ENCODE measurements around the gene EFS.
"Not testable (repeated sequence)": the region's sequence is repeated elsewhere in the genome, so short reads cannot be mapped to it uniquely, and the experiment has no call there.

EFS gene

GRCh38 chr14:23399591-23399990 lies 34.6 kb upstream of the EFS start:
- DNase-seq (ENCODE audit: low read depth in 3 of 3, low spot score in 1 of 3) = no peak

DNA sequence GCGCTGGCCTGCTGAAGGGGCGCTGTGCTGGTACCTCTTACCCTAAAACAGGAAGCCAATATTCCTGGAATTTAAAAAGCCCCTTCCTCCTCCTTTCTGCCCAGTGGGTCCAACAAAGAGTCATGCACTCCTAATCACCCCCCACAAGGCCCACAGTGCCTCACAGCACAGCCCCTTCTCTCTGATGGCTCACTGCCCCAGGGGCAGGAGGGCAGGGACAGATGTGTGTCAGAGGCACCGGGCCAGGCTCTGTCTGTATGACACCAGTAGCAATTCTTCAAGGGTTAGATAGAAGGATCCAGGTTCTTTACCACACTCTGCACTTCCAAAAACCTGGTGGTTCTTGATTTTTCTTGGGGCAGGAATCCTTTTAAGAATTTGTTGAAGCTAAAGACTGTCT lies 34.2 kb upstream of the EFS start:
- no peak for DNase-seq (ENCODE audit: low read depth in 3 of 3, low spot score in 1 of 3)

DNA sequence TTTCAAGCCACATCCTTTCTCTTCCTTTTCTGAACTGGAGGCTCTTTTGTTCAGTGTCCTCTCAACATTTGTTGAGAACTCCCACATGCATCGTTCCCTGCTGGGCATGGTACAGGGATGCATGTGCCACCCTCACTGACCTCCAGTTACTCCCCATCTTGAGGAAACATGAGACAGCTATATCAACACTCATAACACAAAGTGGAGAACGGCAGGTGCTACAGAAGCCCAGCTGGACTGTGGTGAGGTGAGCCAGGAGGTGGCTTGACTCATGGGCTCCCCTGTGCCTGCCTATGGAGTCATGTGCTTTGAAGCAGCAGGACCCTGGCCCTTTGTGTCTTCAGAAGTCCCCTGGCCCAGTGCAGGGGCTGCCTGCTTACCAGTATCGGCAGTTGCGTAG lies 33.4 kb upstream of the EFS start:
- DNase-seq (ENCODE audit: low read depth in 3 of 3, low spot score in 1 of 3) = no peak

- no peak for DNase-seq (ENCODE audit: low read depth in 3 of 3, low spot score in 1 of 3)
Measured at GRCh38 chr14:23396781-23397407, 31.9 kb upstream of the EFS start.

DNA sequence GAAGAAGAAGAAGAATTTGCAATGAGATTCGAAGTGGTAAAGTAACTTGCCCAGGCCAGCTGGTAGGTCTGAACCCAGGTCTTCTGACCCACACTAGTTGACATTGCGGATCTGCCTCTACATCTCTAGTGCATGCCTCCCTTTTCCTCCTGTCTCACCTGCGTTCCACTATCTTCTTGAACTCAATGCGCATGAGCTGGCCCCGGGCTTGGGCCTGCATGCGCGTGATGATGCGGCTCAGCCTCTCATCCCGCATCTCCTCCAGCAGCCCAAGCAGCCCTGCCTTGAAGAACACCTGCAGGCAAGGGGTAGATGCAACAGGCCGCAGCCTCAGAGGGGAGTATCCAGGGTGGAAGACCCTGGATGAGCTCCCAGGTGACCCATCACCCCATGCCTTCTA lies 31.2 kb upstream of the EFS start:
- DNase-seq (ENCODE audit: low read depth in 3 of 3, low spot score in 1 of 3) = no peak

- DNase-seq (ENCODE audit: low read depth in 3 of 3, low spot score in 1 of 3) = no peak
Measured at GRCh38 chr14:23392613-23393012, 27.6 kb upstream of the EFS start.

- not testable (repeated sequence) for DNase-seq (ENCODE audit: low read depth in 3 of 3, low spot score in 1 of 3)
Measured at GRCh38 chr14:23389871-23390270, 24.9 kb upstream of the EFS start.

DNA sequence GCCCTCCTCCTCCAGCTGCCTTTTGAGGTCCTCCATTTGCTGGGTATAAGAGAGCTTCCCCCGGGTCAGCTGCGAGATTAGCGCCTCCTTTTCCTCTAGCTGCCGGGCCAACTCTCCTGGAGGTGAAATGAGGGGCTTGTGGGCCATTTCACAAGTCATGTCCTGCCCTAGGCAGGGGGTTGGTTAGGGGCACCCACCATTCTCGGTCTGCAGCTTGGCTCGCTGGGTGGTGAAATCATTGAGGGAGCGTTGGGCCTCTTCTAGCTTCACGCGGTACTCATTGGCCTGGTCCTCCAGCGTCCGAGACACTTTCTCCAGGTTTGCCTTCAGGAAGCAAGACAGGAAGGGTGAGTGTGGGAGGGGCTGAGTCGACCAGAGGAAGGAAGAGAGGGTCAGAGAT lies 24.4 kb upstream of the EFS start:
- no peak for DNase-seq (ENCODE audit: low read depth in 3 of 3, low spot score in 1 of 3)

DNA sequence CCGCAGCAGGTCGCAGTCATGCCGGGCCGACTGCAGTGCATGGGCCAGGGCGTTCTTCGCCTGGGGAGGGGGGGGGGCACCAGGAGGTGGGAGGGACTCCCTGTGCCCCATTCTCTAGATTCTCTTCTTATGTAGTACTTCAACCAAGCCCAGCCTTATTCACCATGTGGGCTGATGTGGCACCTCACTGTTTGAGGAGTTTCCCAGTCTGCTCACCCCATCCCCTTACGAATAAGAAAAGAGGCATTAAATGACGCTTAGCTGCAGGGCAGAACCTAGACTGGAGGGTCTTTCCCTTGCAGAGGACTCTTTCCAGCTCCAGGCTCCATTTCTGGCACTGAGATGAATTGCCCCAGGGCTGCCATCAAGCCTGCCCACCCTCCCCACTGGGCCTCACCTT lies 24.0 kb upstream of the EFS start:
- DNase-seq (ENCODE audit: low read depth in 3 of 3, low spot score in 1 of 3) = no peak

GRCh38 chr14:23387916-23388882 lies 23.2 kb upstream of the EFS start:
- no peak for DNase-seq (ENCODE audit: low read depth in 3 of 3, low spot score in 1 of 3)

- no peak for DNase-seq (ENCODE audit: low read depth in 3 of 3, low spot score in 1 of 3)
Measured at GRCh38 chr14:23386999-23387398, 22.0 kb upstream of the EFS start.

DNA sequence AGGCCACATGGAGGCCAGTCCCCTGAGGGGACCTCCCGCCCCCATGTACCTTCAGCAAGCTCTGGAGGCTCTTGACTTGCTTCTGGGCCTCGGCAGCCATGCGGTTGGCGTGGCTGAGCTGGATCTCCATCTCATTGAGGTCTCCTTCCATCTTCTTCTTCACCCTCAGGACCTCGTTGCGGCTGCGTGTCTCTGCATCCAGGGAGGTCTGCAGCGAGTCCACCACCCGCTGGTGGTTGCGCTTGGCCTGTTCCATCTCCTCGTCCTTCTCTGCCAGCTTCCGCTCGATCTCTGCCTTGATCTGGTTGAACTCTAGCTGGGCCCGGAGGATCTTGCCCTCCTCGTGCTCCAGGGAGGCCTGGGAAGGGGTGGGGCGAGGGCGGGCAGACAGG lies 21.3 kb upstream of the EFS start:
- DNase-seq (ENCODE audit: low read depth in 3 of 3, low spot score in 1 of 3) = not testable (repeated sequence)

- DNase-seq (ENCODE audit: low read depth in 3 of 3, low spot score in 1 of 3) = no peak
Measured at GRCh38 chr14:23385642-23386265, 20.8 kb upstream of the EFS start.

DNA sequence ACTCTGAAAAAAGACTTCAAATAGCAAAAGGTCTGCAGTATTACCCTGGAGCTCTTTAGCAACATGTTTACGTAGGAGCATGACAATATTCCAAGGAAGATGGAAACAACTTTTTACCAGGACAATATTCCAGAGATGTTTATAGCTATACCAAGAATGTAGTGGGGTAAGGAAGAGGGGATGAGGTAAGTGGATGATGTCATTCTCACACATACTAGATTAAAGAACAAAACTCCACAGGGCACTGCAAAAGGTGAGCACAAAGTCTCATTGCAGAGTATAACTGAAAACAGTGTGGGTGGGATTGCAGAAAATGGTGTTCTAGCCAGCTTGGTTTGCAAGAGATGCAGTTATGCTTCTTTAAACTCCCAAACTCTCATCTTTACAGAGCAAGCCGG lies 20.3 kb upstream of the EFS start:
- no peak for DNase-seq (ENCODE audit: low read depth in 3 of 3, low spot score in 1 of 3)

- no peak for DNase-seq (ENCODE audit: low read depth in 3 of 3, low spot score in 1 of 3)
Measured at GRCh38 chr14:23384364-23385080, 19.6 kb upstream of the EFS start.

GRCh38 chr14:23382731-23383440 lies 17.9 kb upstream of the EFS start:
- no peak for DNase-seq (ENCODE audit: low read depth in 3 of 3, low spot score in 1 of 3)

DNA sequence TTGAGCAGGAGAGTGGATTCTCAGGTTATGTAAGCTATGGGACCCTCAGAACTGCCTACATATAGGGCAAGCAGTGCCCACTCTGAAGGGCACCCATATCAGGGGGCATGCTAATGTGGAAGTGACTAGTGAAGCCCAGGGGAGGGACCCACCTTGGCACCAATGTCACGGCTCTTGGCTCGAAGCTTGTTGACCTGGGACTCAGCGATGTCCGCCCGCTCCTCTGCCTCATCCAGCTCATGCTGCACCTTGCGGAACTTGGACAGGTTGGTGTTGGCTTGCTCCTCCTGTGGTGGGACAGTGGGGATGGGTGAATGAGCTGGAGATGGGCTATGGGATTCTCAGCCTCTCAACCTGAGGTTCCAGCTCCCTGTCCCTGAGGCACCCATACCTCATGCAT lies 17.3 kb upstream of the EFS start:
- DNase-seq (ENCODE audit: low read depth in 3 of 3, low spot score in 1 of 3) = no peak

GRCh38 chr14:23381871-23382270 lies 16.9 kb upstream of the EFS start:
- DNase-seq (ENCODE audit: low read depth in 3 of 3, low spot score in 1 of 3) = no peak

- DNase-seq (ENCODE audit: low read depth in 3 of 3, low spot score in 1 of 3) = no peak
Measured at GRCh38 chr14:23380976-23381375, 16.0 kb upstream of the EFS start.

DNA sequence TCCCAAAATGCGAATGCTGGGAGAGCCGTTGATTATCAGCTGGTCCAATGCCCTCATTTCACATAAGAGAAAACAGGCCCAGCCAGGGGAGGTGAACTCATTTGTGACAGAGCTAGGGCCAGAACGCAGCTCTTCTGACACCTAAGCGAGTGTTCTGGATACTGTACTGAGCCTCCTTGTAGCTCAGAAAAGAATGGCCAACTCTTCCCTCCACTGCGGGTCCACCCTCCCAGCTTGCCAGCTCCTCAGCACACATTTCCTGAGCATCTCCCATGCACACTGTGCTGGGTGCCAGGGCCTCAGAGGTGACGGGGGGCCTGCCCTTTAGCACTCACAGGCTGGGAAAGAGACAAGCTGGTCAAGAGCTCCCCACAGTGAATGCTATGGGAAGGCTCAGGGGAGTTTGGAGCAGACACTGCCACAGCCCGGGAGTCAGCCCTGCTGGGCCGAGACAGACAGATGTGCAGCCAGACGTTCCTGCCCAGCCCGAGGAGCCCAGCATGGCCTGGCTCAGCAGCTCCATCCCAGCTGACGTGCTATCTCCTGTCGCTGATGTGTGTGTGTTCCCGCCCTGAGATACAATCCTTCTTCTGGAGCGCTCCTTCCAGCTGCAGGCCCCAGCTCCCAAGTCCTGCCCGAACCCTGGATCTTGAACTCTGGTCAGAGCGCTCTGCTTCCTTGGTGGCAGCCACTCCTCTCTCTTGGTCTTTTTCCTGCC lies 15.4 kb upstream of the EFS start:
- no peak for DNase-seq (ENCODE audit: low read depth in 3 of 3, low spot score in 1 of 3)

Measured in stimulated activated CD4-positive, alpha-beta T cell treated with anti-CD3 and anti-CD28 coated beads, TNF-alpha, amount 100 ng/mL, for 1 hour (primary cell).